HepG2 (cell line): ENCODE data around the gene NRBF2. TPM values are rescaled to one million over a fixed set of nuclear protein-coding genes. Genes with fewer than 3 reads are reported as not detected.

Experiments
- GABPA ChIP-seq, 2 experiments: IDR thresholded peaks; 2 replicates each; pipeline ENCODE4 v1.6.1; 2011 to 2016; ENCODE audit warnings: low read depth in 2 of 2, low read length in 1 of 2, missing biosample characterization in 1 of 2, missing genetic modification characterization in 1 of 2
- GFI1 ChIP-seq: sonication (generic); formaldehyde crosslinking; IDR thresholded peaks from 2 replicates; pipeline ENCODE4 v1.5.0; 2020; ENCODE audit warnings: missing genetic modification reagents, mild to moderate bottlenecking, borderline replicate concordance
- HMG20A ChIP-seq: IDR thresholded peaks from 2 replicates; pipeline ENCODE4 v1.6.1; 2016; ENCODE audit warnings: borderline replicate concordance
- ISX ChIP-seq: sonication (generic); formaldehyde crosslinking; conservative IDR thresholded peaks from 2 replicates; pipeline ENCODE4 v1.5.0; 2020; ENCODE audit warnings: missing genetic modification reagents
- JARID2 ChIP-seq: sonication (generic); formaldehyde crosslinking; IDR thresholded peaks from 2 replicates; pipeline ENCODE4 v1.8.1; 2023; ENCODE audit warnings: missing genetic modification reagents, inconsistent platforms; ENCODE audit not compliant: insufficient replicate concordance
- KMT2B ChIP-seq: IDR thresholded peaks from 2 replicates; pipeline ENCODE4 v1.6.1; 2016; ENCODE audit warnings: missing genetic modification reagents, missing compliant biosample characterization
- MATR3 ChIP-seq: sonication (generic); formaldehyde crosslinking; IDR thresholded peaks from 2 replicates; pipeline ENCODE4 v1.4.0; 2020; ENCODE audit warnings: missing genetic modification reagents
- MBNL3 ChIP-seq: fragments of 250-450 bp; sonication (Bioruptor Pico); conservative IDR thresholded peaks from 2 replicates; pipeline ENCODE4 v1.8.0; 2022; ENCODE audit warnings: mild to moderate bottlenecking, inconsistent platforms
- NR3C1 ChIP-seq: sonication (generic); formaldehyde crosslinking; IDR thresholded peaks from 2 replicates; pipeline ENCODE4 v1.4.0; 2020; ENCODE audit warnings: missing genetic modification reagents
- PRDM4 ChIP-seq: sonication (generic); formaldehyde crosslinking; IDR thresholded peaks from 2 replicates; pipeline ENCODE4 v1.9.0; 2021; ENCODE audit warnings: missing genetic modification reagents, borderline replicate concordance
- RBFOX2 ChIP-seq: fragments of 200-400 bp; formaldehyde crosslinking; IDR thresholded peaks from 2 replicates; pipeline ENCODE4 v1.6.1; 2017; ENCODE audit warnings: low read depth, mild to moderate bottlenecking, low read length
- REPIN1 ChIP-seq: sonication (generic); formaldehyde crosslinking; IDR thresholded peaks from 2 replicates; pipeline ENCODE4 v1.8.0; 2022; ENCODE audit warnings: missing genetic modification reagents, low read depth, mild to moderate bottlenecking, borderline replicate concordance
- SALL1 ChIP-seq: sonication (generic); formaldehyde crosslinking; IDR thresholded peaks from 2 replicates; pipeline ENCODE4 v1.8.0; 2022; ENCODE audit warnings: mild to moderate bottlenecking, missing genetic modification reagents
- SMARCE1 ChIP-seq: fragments of 450-650 bp; IDR thresholded peaks from 2 replicates; pipeline ENCODE4 v1.6.1; 2017; ENCODE audit warnings: borderline replicate concordance
- SNAPC2 ChIP-seq: sonication (generic); formaldehyde crosslinking; IDR thresholded peaks from 2 replicates; pipeline ENCODE4 v1.8.1; 2022; ENCODE audit warnings: mild to moderate bottlenecking, missing genetic modification reagents
- TAF15 ChIP-seq: fragments of 200-400 bp; formaldehyde crosslinking; IDR thresholded peaks from one replicate; pipeline ENCODE4 v1.6.1; 2018; ENCODE audit warnings: mild to moderate bottlenecking, low read depth, low read length; ENCODE audit not compliant: poor library complexity, severe bottlenecking
- TFAP4 ChIP-seq: sonication (generic); IDR thresholded peaks from 2 replicates; pipeline ENCODE4 v1.6.1; 2016; ENCODE audit warnings: low read depth, borderline replicate concordance
- TGIF2 ChIP-seq: IDR thresholded peaks from 2 replicates; pipeline ENCODE4 v1.6.1; 2016; ENCODE audit warnings: control low read depth, missing compliant biosample characterization
- ZMYM2 ChIP-seq: sonication (generic); formaldehyde crosslinking; IDR thresholded peaks from 2 replicates; pipeline ENCODE4 v1.8.0; 2022; ENCODE audit warnings: mild to moderate bottlenecking, missing genetic modification reagents
- ZNF253 ChIP-seq: sonication (generic); formaldehyde crosslinking; IDR thresholded peaks from 2 replicates; pipeline ENCODE4 v1.8.0; 2022; ENCODE audit warnings: mild to moderate bottlenecking, missing genetic modification reagents, borderline replicate concordance
- ZNF296 ChIP-seq: sonication (generic); formaldehyde crosslinking; conservative IDR thresholded peaks from 2 replicates; pipeline ENCODE4 v1.5.0; 2020; ENCODE audit warnings: mild to moderate bottlenecking, missing genetic modification reagents
- ZNF335 ChIP-seq: sonication (generic); formaldehyde crosslinking; IDR thresholded peaks from 2 replicates; pipeline ENCODE4 v1.4.0; 2020; ENCODE audit warnings: missing genetic modification reagents
- ZNF451 ChIP-seq: sonication (generic); formaldehyde crosslinking; IDR thresholded peaks from 2 replicates; pipeline ENCODE4 v1.5.0; 2020; ENCODE audit warnings: mild to moderate bottlenecking, missing genetic modification reagents
- ZNF484 ChIP-seq: sonication (generic); formaldehyde crosslinking; IDR thresholded peaks from 2 replicates; pipeline ENCODE4 v1.5.1; 2020; ENCODE audit warnings: mild to moderate bottlenecking, low read depth, missing genetic modification reagents, borderline replicate concordance
- ZNF605 ChIP-seq: sonication (generic); formaldehyde crosslinking; IDR thresholded peaks from 2 replicates; pipeline ENCODE4 v1.8.0; 2022; ENCODE audit warnings: mild to moderate bottlenecking, missing genetic modification reagents
- ZNF780A ChIP-seq: sonication (generic); formaldehyde crosslinking; IDR thresholded peaks from 2 replicates; pipeline ENCODE4 v1.8.0; 2022; ENCODE audit warnings: mild to moderate bottlenecking, missing genetic modification reagents, moderate library complexity
- ZSCAN31 ChIP-seq: sonication (generic); formaldehyde crosslinking; IDR thresholded peaks from 2 replicates; pipeline ENCODE4 v1.5.0; 2020; ENCODE audit warnings: low read depth, mild to moderate bottlenecking, missing genetic modification reagents
- polyA plus RNA-seq, 8 experiments: library from polyadenylated mRNA; depleted of rRNA in 3 of 8; stranded (reverse) in 7 of 8; unstranded in 1 of 8; fragments of >200 nt; fragmentation: Illumina TruSeq in 4 of 8; extraction: Trizol in 4 of 8; gene quantifications; 2 replicates each; pipeline versions ENCODE4 v1.2.1 to v1.2.3, GENCODE V29; 2011 to 2016; ENCODE audit warnings: low read depth in 4 of 8, missing spikeins in 1 of 8, mixed read lengths in 1 of 8; ENCODE audit not compliant: insufficient read depth in 1 of 8
- total RNA-seq, 5 experiments: library from RNA; depleted of rRNA; stranded (reverse); fragments of >200 nt; fragmentation: Illumina TruSeq; extraction: Trizol; gene quantifications; 2 replicates each; pipeline ENCODE4 v1.2.3, GENCODE V29; 2016; ENCODE audit warnings: low read depth in 1 of 5

NRBF2 gene
- total and polyA plus RNA-seq, 2 of the 13 experiments (the other 11 are each of a cell fraction or from before 2014, with no cell fraction given): 20.0 to 28.4 TPM

GRCh38 chr10:63133056-63133820 is at the start of gene NRBF2 (continued):
- TF ChIP-seq TFAP4 (peak; percentile 97), TAF15 (peak; percentile 34), MATR3 (CRISPR knock-in tag) (no peak), MBNL3 (no peak), KMT2B (CRISPR knock-in tag) (no peak), ZNF296 (CRISPR knock-in tag) (0 out of 2 replicates have a peak, but pooled peaks have one; percentile 41), ZNF253 (peak; percentile 83; the same call in 1 of the 2 replicates), SALL1 (peak; percentile 78), ZNF780A (CRISPR knock-in tag) (0 out of 2 replicates have a peak, but pooled peaks have one; percentile 70), REPIN1 (CRISPR knock-in tag) (no peak), GFI1 (CRISPR knock-in tag) (no peak; the same call in 1 of the 2 replicates), ZSCAN31 (no peak; the same call in 1 of the 2 replicates), SMARCE1 (no peak), SNAPC2 (CRISPR knock-in tag) (no peak; the same call in 1 of the 2 replicates), ZNF451 (CRISPR knock-in tag) (no peak), ZNF335 (CRISPR knock-in tag) (peak; percentile 7), GABPA (IDR thresholded peaks at IDR 0.05; ENCODE audit: low read depth, low read length) (0 out of 2 replicates have a peak, but pooled peaks have one; percentile 22), GABPA (CRISPR knock-in tag; IDR thresholded peaks at IDR 0.05; ENCODE audit: low read depth) (peak; percentile 27; the same call in 1 of the 2 replicates), HMG20A (CRISPR knock-in tag) (no peak), ZMYM2 (CRISPR knock-in tag) (no peak), PRDM4 (CRISPR knock-in tag) (no peak), ISX (CRISPR knock-in tag) (0 out of 2 replicates have a peak, but pooled peaks have one; percentile 57), TGIF2 (no peak), ZNF484 (no peak), ZNF605 (CRISPR knock-in tag) (peak; percentile 80), RBFOX2 (peak; percentile 98), JARID2 (CRISPR knock-in tag) (no peak), NR3C1 (no peak)
